ENCODE results near the gene TRIM47.

Gene TRIM47, protein sequence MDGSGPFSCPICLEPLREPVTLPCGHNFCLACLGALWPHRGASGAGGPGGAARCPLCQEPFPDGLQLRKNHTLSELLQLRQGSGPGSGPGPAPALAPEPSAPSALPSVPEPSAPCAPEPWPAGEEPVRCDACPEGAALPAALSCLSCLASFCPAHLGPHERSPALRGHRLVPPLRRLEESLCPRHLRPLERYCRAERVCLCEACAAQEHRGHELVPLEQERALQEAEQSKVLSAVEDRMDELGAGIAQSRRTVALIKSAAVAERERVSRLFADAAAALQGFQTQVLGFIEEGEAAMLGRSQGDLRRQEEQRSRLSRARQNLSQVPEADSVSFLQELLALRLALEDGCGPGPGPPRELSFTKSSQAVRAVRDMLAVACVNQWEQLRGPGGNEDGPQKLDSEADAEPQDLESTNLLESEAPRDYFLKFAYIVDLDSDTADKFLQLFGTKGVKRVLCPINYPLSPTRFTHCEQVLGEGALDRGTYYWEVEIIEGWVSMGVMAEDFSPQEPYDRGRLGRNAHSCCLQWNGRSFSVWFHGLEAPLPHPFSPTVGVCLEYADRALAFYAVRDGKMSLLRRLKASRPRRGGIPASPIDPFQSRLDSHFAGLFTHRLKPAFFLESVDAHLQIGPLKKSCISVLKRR

DNA sequence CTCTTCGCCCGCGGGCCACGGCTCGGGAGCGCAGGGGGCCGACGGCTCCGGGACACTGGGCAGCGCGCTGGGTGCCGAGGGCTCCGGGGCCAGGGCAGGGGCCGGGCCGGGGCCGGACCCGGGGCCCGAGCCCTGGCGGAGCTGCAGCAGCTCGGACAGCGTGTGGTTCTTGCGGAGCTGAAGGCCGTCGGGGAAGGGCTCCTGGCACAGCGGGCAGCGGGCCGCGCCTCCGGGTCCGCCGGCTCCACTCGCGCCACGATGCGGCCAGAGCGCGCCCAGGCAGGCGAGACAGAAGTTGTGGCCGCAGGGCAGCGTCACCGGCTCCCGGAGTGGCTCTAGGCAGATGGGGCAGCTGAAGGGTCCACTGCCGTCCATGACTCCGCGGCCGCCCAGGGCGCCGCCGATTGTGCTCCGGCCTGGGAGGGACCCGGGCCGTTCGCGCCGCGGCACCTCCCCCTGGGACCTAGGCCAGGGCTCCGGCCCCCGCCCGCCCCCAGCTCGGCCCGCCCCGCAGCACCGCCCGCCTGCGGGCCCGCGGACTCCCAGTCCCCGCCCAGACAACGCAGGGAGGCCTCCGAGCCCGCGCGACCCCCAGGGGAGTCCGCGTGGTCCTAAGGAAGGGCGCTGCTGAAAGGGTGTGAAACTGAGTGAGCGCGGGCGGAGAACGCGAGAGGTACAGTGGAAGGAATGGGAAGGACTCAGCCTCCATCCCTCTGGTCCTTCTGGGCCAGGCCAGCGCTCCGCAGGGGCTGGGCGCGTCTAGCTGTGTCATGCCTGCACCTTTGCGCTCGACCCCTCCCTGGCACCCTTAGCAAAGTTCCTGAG lies at the start of gene TRIM47:
TRIM47 (minus strand) TSS at position 408 of the 825 bp plus-strand sequence; CDS start at position 375, 33 bp downstream.
- TF ChIP-seq, protein P1, sequence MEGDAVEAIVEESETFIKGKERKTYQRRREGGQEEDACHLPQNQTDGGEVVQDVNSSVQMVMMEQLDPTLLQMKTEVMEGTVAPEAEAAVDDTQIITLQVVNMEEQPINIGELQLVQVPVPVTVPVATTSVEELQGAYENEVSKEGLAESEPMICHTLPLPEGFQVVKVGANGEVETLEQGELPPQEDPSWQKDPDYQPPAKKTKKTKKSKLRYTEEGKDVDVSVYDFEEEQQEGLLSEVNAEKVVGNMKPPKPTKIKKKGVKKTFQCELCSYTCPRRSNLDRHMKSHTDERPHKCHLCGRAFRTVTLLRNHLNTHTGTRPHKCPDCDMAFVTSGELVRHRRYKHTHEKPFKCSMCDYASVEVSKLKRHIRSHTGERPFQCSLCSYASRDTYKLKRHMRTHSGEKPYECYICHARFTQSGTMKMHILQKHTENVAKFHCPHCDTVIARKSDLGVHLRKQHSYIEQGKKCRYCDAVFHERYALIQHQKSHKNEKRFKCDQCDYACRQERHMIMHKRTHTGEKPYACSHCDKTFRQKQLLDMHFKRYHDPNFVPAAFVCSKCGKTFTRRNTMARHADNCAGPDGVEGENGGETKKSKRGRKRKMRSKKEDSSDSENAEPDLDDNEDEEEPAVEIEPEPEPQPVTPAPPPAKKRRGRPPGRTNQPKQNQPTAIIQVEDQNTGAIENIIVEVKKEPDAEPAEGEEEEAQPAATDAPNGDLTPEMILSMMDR (IDR thresholded peaks at IDR 0.05; ENCODE audit: borderline replicate concordance, control extremely low read depth, extremely low read depth, insufficient read depth, missing control alignments) = no peak
- in situ Hi-C loops (cut with MboI; ENCODE audit: low sequenced_read_pairs, unreplicated experiment) = no loop called here
- peak; percentile 61 for DNase-seq (ENCODE audit: low spot score)

DNA sequence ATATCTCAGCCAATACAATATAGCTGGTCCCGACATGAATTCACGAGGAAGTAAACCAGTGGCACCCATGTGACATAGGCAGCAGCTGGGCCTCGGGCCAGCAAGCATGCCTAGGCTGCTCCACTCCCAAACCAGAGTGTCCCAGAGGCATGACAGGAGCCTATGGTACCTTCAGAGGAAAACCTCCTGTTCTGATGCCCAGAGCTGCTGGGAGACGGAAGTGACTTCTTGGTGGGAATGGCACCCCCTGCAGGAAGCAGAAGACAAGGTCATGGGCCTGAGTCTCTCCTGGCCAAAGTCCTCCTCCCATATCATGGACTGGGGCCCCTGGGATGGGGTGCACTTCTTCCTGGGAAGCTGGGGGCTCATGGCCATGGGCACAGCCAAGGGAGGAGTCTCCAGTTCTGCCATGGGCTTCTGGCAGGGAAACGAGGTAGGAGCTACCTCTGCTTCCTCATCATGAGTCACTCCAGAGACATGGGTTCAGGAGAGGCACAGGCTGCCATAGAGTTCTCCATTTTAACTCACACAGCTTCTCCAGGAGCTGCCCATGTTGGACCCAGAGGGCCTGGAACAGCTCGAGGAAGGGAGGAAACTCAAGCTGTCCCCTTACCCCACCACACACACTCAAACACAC lies 49.0 kb upstream of the TRIM47 start:
- in situ Hi-C loops (cut with MboI; ENCODE audit: low sequenced_read_pairs, unreplicated experiment) = no loop called here
- TF ChIP-seq, protein P1 (IDR thresholded peaks at IDR 0.05; ENCODE audit: borderline replicate concordance, control extremely low read depth, extremely low read depth, insufficient read depth, missing control alignments) = no peak

DNA sequence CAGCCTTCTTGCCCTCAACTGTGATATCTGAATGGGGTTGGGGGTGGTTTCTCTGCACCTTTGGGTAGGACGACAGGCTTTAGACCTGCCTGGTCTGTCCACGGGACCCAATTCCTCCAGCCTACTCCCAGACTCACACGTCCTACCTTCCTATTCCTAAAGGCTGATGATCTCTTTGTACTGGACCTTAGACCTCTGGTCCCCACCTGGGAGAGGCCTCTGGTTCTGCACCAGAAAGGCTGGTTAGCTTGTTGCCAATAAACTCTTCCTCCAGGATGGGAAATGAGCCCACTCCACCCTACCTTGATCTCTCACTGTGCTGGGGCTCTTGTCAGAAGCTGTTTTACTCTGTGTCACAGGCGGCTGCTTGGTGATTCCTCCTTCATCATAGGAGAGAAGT lies 48.1 kb upstream of the TRIM47 start:
- in situ Hi-C loops (cut with MboI; ENCODE audit: low sequenced_read_pairs, unreplicated experiment) = no loop called here
- DNase-seq (ENCODE audit: low spot score) = peak; percentile 15
- TF ChIP-seq, protein P1 (IDR thresholded peaks at IDR 0.05; ENCODE audit: borderline replicate concordance, control extremely low read depth, extremely low read depth, insufficient read depth, missing control alignments) = no peak

More for the DNA sequence above, 49.0 kb upstream of the TRIM47 start:
- peak; percentile 69 for DNase-seq (ENCODE audit: low spot score)

DNA sequence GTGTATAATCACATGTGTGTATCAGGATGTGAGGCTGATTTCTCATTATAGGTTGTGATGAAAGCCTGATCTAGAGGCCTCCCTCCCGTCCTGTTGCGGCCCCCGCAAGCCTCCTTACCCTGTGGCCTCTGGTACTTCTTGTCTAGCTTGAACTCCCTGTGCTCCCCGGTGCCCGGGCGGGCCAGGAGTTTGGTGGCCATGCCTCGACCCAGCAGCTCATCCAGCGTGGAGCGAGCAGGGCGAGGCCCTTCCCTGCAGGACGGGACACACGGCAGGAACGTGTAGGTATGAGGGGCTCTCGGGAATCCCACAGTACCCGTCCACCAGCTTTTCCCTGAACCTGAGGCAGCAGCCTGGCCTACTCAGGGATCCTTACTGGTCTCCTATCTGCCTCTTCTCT lies 47.5 kb upstream of the TRIM47 start:
- peak; percentile 11 for DNase-seq (ENCODE audit: low spot score)
- TF ChIP-seq, protein P1 (IDR thresholded peaks at IDR 0.05; ENCODE audit: borderline replicate concordance, control extremely low read depth, extremely low read depth, insufficient read depth, missing control alignments) = no peak
- in situ Hi-C loops (cut with MboI; ENCODE audit: low sequenced_read_pairs, unreplicated experiment) = no loop called here

DNA sequence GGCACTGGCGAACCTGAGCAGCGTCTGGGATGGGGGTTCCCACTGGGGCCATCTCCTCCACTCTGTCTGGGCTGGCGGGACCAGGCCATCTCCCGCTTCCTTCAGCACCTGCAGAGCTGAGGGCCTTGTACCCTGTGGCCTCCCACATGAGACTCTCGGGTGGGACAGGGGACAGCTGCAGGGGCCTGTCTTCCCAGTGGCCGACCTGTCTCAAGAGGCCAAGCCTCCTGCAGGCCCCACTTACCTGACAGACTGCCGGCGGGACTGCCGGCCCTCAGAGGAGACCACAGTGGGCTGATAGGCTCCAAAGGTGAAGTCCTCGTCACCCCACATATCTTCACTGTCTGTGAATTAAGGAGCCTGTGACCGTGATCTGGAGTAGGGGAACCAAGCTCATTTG lies 46.7 kb upstream of the TRIM47 start:
- peak; percentile 13 for DNase-seq (ENCODE audit: low spot score)
- in situ Hi-C loops (cut with MboI; ENCODE audit: low sequenced_read_pairs, unreplicated experiment) = no loop called here
- TF ChIP-seq, protein P1 (IDR thresholded peaks at IDR 0.05; ENCODE audit: borderline replicate concordance, control extremely low read depth, extremely low read depth, insufficient read depth, missing control alignments) = no peak
